Gastrocnemius medialis (tissue), 4 donors: ENCODE data around the gene FAM78A. TPM values are rescaled to one million over a fixed set of nuclear protein-coding genes. Genes with fewer than 3 reads are reported as not detected.

ENCODE experiments used
- ATAC-seq, 2 donors: fragments of 150-250 bp; one replicate each; pipeline ENCODE4 v1.9.1; 2016
- DNase-seq, 2 donors: peaks; one replicate each; pipeline ENCODE4 v3.0.0-alpha.2; 2019
- H3K27ac ChIP-seq, 4 donors: fragments of 200-600 bp; sonication (generic); 1 replicate in 1 of 4; 2 replicates in 3 of 4; pipeline ENCODE4 v1.5.1; 2016 to 2018; ENCODE audit warnings: mild to moderate bottlenecking in 2 of 4, moderate library complexity in 1 of 4
- H3K27me3 ChIP-seq, 3 donors: fragments of 200-600 bp; sonication (generic) in 2 of 3; 1 replicate in 1 of 3; 2 replicates in 2 of 3; pipeline versions ENCODE4 v1.5.1 to v1.6.0; 2016 to 2019; ENCODE audit warnings: mild to moderate bottlenecking in 1 of 3, moderate library complexity in 1 of 3
- H3K36me3 ChIP-seq, 2 donors: fragments of 200-600 bp; sonication (generic) in 1 of 2; one replicate each; pipeline ENCODE4 v1.5.1; 2017 to 2018
- H3K4me1 ChIP-seq, 2 donors: fragments of 200-600 bp; sonication (generic) in 1 of 2; one replicate each; pipeline ENCODE4 v1.5.1; 2016 to 2017; ENCODE audit warnings: mild to moderate bottlenecking in 2 of 2
- H3K4me3 ChIP-seq, 4 donors: fragments of 200-600 bp; sonication (generic) in 3 of 4; 1 replicate in 1 of 4; 2 replicates in 3 of 4; pipeline ENCODE4 v1.5.1; 2016 to 2019; ENCODE audit warnings: mild to moderate bottlenecking in 2 of 4
- H3K9me3 ChIP-seq, 3 donors: fragments of 200-600 bp; sonication (generic) in 2 of 3; 1 replicate in 1 of 3; 2 replicates in 2 of 3; pipeline ENCODE4 v1.5.1; 2016 to 2019
- CTCF ChIP-seq, 5 experiments: fragments of 450-650 bp in 3 of 5; fragments of 200-600 bp in 2 of 5; sonication (generic) in 2 of 5; IDR thresholded peaks in 4 of 5; conservative IDR thresholded peaks in 1 of 5; 1 replicate in 4 of 5; 2 replicates in 1 of 5; pipeline ENCODE4 v1.5.1; 2016 to 2019; ENCODE audit warnings: antibody characterized with exemption in 5 of 5, mild to moderate bottlenecking in 3 of 5, moderate library complexity in 3 of 5
- POLR2A ChIP-seq, 2 donors: fragments of 450-650 bp; IDR thresholded peaks; one replicate each; pipeline ENCODE4 v1.6.1; 2017; ENCODE audit warnings: antibody characterized with exemption in 2 of 2, mild to moderate bottlenecking in 2 of 2, moderate library complexity in 2 of 2
- in situ Hi-C, 4 donors: fragments of 200-750 bp; cut with MboI; loops; one replicate each; pipeline versions ENCODE4 v1.15.0 to v1.8.0; 2017; ENCODE audit warnings: low sequenced_read_pairs in 4 of 4
- intact Hi-C: fragments of 100-400 bp; cut with DNase I; formaldehyde crosslinking; loops from one replicate; pipeline ENCODE4 v1.15.1; 2023; ENCODE audit warnings: low total_unique reads
- total RNA-seq, 4 donors: library from RNA; depleted of rRNA; stranded (reverse); fragments of >200 nt; gene quantifications; one replicate each; pipeline versions ENCODE4 v1.1.0 to v1.2.3, GENCODE V29; 2016

Gene FAM78A
- total RNA-seq, 4 donors from 2014 or later = 3.6 to 16.0 (median 10.1) TPM

DNA sequence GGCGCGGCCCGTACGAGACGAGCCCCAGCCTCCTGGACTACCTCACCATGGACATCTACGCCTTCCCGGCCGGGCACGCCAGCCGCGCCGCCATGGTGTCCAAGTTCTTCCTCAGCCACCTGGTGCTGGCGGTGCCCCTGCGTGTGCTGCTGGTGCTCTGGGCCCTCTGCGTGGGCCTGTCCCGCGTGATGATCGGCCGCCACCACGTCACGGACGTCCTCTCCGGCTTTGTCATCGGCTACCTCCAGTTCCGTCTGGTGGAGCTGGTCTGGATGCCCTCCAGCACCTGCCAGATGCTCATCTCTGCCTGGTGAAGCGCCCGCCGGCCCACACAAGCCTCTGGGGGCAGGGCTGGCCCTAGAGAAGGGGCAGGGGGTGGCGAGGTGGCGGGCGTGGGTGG lies 31.7 kb upstream of the FAM78A start:
- H3K4me1 ChIP-seq = peaks cover 23 to 35% of the 10 kb centered on the region in 2 donors
- H3K27me3 ChIP-seq = no peaks in the 10 kb centered on the region
- TF ChIP-seq CTCF (IDR thresholded peaks at IDR 0.05 in 4 of 5, conservative IDR thresholded peaks at IDR 0.05 in 1 of 5) (no peak), POLR2A (IDR thresholded peaks at IDR 0.05) (peak in 1 of 2 donors; percentile 9)
- DNase-seq (peak in 1 of 2 donors; percentile 61), ATAC-seq (peak in 1 of 2 donors; percentile 9)
- H3K27ac ChIP-seq = peak overlapping the region; percentile 71 to 80 (median 78)
- no peak overlapping the region for H3K4me3 ChIP-seq
- no peaks in the 10 kb centered on the region for H3K36me3 ChIP-seq
- intact Hi-C loops = no loop called here
- no peaks in the 10 kb centered on the region for H3K9me3 ChIP-seq
- in situ Hi-C loops = no loop called here

- Histone ChIP-seq H3K36me3 (no peaks in the 10 kb centered on the region), H3K4me3 (no peak overlapping the region), H3K27me3 (no peaks in the 10 kb centered on the region), H3K4me1 (peaks cover 30 to 41% of the 10 kb centered on the region in 2 donors), H3K27ac (peak overlapping the region; percentile 21 to 100 (median 84)), H3K9me3 (no peaks in the 10 kb centered on the region)
- ATAC-seq (no peak), DNase-seq (no peak)
- in situ Hi-C loops (no loop called here), intact Hi-C loops (no loop called here)
- TF ChIP-seq CTCF (IDR thresholded peaks at IDR 0.05 in 4 of 5, conservative IDR thresholded peaks at IDR 0.05 in 1 of 5) (no peak), POLR2A (IDR thresholded peaks at IDR 0.05) (no peak)
These were observed 30.2 kb upstream of the FAM78A start for GRCh38 chr9:131306397-131307004.

DNA sequence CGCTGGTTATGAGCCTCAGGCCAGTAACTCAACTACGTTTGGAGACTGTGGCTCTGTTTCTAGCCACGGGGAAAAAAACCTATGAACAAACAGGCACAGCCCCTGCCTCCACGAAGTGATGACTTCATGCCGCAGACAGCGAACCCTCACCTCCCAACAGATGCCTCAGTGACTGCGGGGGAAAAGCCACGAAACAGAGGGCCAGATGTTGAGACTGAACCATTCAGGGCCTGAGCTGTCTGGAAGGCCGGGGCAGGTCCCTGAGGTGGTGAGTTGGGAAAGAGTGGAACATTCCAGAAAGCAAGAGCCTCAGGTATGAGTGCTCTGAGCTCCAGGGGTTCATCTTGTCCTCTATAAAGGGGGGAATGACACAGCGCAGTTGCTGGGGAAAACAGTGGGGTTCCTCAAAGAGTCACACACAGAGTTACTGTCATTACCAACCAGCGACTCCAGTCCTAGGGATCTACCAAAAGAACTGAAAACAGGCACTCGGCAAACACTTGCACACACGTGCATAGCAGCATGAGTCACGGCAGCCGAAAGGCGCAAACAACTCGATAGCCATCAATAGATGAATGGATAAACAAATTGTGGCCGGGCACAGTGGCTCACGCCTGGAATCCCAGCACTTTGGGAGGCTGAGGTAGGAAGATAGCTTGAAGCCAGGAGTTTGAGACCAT lies 28.5 kb upstream of the FAM78A start:
- H3K27ac ChIP-seq = peak overlapping the region; percentile 96 to 100 (median 98)
- H3K9me3 ChIP-seq = no peaks in the 10 kb centered on the region
- DNase-seq (no peak), ATAC-seq (no peak)
- no peaks in the 10 kb centered on the region for H3K36me3 ChIP-seq
- peaks cover 36 to 37% of the 10 kb centered on the region in 2 donors for H3K4me1 ChIP-seq
- H3K4me3 ChIP-seq = no peak overlapping the region
- intact Hi-C loops (no loop called here), in situ Hi-C loops (no loop called here)
- H3K27me3 ChIP-seq = no peaks in the 10 kb centered on the region
- TF ChIP-seq CTCF (IDR thresholded peaks at IDR 0.05 in 4 of 5, conservative IDR thresholded peaks at IDR 0.05 in 1 of 5) = no peak
- TF ChIP-seq POLR2A (IDR thresholded peaks at IDR 0.05) = no peak

- peak overlapping the region; percentile 96 to 100 (median 98) for H3K27ac ChIP-seq
- DNase-seq (no peak), ATAC-seq (no peak)
- H3K4me3 ChIP-seq = no peak overlapping the region
- intact Hi-C loops (no loop called here), in situ Hi-C loops (no loop called here)
- peaks cover 42 to 46% of the 10 kb centered on the region in 2 donors for H3K4me1 ChIP-seq
- TF ChIP-seq CTCF (IDR thresholded peaks at IDR 0.05 in 4 of 5, conservative IDR thresholded peaks at IDR 0.05 in 1 of 5) (no peak), POLR2A (IDR thresholded peaks at IDR 0.05) (no peak)
- H3K9me3 ChIP-seq = no peaks in the 10 kb centered on the region
- H3K36me3 ChIP-seq = no peaks in the 10 kb centered on the region
- H3K27me3 ChIP-seq = no peaks in the 10 kb centered on the region
These were observed 27.3 kb upstream of the FAM78A start for GRCh38 chr9:131303381-131304321.
